Measurements from ENCODE around the gene STYXL1.

STYXL1 gene

DNA sequence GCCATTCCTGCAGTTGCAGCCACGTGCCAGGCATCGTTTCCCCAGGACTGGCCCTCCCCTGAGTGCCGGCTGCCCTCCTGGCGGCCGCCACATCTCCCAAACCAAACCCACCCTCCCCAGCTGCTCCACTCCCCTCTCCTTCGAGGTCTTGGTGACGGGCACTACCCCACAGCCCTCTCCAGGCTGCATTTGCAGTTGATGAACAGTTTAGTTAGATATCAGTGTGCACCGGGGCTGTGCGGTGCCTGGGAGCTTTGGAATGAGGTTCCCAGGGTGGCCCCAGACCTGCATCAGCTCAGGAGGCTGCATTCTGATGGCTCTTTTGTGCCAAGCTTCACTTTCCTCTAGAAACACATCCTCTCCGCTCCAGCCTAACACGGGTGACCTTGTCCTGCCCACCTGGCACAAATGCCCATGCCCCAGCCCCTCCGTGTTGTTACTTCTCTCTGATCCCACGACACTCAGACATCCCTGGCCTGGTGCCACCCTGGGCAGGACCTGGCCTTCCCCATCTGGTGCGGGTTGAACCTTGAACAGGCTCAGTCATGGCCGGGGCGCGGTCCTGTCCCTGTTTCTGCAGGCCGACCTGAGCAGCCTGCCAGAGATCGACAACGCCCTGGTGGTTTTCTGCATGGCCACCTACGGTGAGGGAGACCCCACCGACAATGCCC, 67.9 kb downstream of the STYXL1 start:
- no peak overlapping the region for H2AFZ ChIP-seq (ENCODE audit: low read depth, low read length)
- ATAC-seq (ENCODE audit: insufficient read depth, low read depth) (no peak), DNase-seq (no peak)
- peaks cover 18% of the 10 kb centered on the region for H3K36me3 ChIP-seq (ENCODE audit: insufficient read depth, low read length)
- H3K4me3 ChIP-seq (ENCODE audit: low read depth in 1 of 2, low read length in 2 of 2) = no peak overlapping the region
- TF ChIP-seq EZH2 (IDR thresholded peaks at IDR 0.05; ENCODE audit: borderline replicate concordance, low read depth, low read length, severe bottlenecking) = no peak
- TF ChIP-seq, protein P1, sequence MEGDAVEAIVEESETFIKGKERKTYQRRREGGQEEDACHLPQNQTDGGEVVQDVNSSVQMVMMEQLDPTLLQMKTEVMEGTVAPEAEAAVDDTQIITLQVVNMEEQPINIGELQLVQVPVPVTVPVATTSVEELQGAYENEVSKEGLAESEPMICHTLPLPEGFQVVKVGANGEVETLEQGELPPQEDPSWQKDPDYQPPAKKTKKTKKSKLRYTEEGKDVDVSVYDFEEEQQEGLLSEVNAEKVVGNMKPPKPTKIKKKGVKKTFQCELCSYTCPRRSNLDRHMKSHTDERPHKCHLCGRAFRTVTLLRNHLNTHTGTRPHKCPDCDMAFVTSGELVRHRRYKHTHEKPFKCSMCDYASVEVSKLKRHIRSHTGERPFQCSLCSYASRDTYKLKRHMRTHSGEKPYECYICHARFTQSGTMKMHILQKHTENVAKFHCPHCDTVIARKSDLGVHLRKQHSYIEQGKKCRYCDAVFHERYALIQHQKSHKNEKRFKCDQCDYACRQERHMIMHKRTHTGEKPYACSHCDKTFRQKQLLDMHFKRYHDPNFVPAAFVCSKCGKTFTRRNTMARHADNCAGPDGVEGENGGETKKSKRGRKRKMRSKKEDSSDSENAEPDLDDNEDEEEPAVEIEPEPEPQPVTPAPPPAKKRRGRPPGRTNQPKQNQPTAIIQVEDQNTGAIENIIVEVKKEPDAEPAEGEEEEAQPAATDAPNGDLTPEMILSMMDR (IDR thresholded peaks at IDR 0.05; ENCODE audit: borderline replicate concordance, extremely low read depth, low read length, poor library complexity, severe bottlenecking) = no peak
- no peaks in the 10 kb centered on the region; the same call in 1 of the 2 replicates for H4K20me1 ChIP-seq (ENCODE audit: insufficient read depth, low read length)
- H3K9me3 ChIP-seq (ENCODE audit: insufficient read depth, low read length, severe bottlenecking) = no peaks in the 10 kb centered on the region
- H3K4me2 ChIP-seq (ENCODE audit: insufficient read depth, low read length) = no peak overlapping the region
- no peaks in the 10 kb centered on the region for H3K4me1 ChIP-seq (ENCODE audit: insufficient read depth, low read length)
- no peak overlapping the region for H3K27ac ChIP-seq (ENCODE audit: low read length)
- no peak overlapping the region for H3K9ac ChIP-seq (ENCODE audit: low read depth, low read length)
- no peaks in the 10 kb centered on the region for H3K27me3 ChIP-seq (ENCODE audit: insufficient read depth, low read length, poor library complexity)
- no peaks in the 10 kb centered on the region for H3K79me2 ChIP-seq (ENCODE audit: insufficient read depth, low read length)

GRCh38 chr7:75977743-75978142, 70.1 kb downstream of the STYXL1 start:
- H3K9ac ChIP-seq (ENCODE audit: low read depth, low read length) = no peak overlapping the region
- no peaks in the 10 kb centered on the region; the same call in 1 of the 2 replicates for H4K20me1 ChIP-seq (ENCODE audit: insufficient read depth, low read length)
- H2AFZ ChIP-seq (ENCODE audit: low read depth, low read length) = no peak overlapping the region
- H3K27ac ChIP-seq (ENCODE audit: low read length) = no peak overlapping the region
- no peaks in the 10 kb centered on the region for H3K9me3 ChIP-seq (ENCODE audit: insufficient read depth, low read length, severe bottlenecking)
- DNase-seq = no peak
- H3K36me3 ChIP-seq (ENCODE audit: insufficient read depth, low read length) = peaks cover 5% of the 10 kb centered on the region
- no peak overlapping the region for H3K4me2 ChIP-seq (ENCODE audit: insufficient read depth, low read length)
- TF ChIP-seq, protein P1 (IDR thresholded peaks at IDR 0.05; ENCODE audit: borderline replicate concordance, extremely low read depth, low read length, poor library complexity, severe bottlenecking) = no peak
- no peak for TF ChIP-seq EZH2 (IDR thresholded peaks at IDR 0.05; ENCODE audit: borderline replicate concordance, low read depth, low read length, severe bottlenecking)
- no peaks in the 10 kb centered on the region for H3K79me2 ChIP-seq (ENCODE audit: insufficient read depth, low read length)
- H3K27me3 ChIP-seq (ENCODE audit: insufficient read depth, low read length, poor library complexity) = no peaks in the 10 kb centered on the region
- ATAC-seq (ENCODE audit: insufficient read depth, low read depth) = no peak
- no peak overlapping the region for H3K4me3 ChIP-seq (ENCODE audit: low read depth in 1 of 2, low read length in 2 of 2)
- no peaks in the 10 kb centered on the region for H3K4me1 ChIP-seq (ENCODE audit: insufficient read depth, low read length)

DNA sequence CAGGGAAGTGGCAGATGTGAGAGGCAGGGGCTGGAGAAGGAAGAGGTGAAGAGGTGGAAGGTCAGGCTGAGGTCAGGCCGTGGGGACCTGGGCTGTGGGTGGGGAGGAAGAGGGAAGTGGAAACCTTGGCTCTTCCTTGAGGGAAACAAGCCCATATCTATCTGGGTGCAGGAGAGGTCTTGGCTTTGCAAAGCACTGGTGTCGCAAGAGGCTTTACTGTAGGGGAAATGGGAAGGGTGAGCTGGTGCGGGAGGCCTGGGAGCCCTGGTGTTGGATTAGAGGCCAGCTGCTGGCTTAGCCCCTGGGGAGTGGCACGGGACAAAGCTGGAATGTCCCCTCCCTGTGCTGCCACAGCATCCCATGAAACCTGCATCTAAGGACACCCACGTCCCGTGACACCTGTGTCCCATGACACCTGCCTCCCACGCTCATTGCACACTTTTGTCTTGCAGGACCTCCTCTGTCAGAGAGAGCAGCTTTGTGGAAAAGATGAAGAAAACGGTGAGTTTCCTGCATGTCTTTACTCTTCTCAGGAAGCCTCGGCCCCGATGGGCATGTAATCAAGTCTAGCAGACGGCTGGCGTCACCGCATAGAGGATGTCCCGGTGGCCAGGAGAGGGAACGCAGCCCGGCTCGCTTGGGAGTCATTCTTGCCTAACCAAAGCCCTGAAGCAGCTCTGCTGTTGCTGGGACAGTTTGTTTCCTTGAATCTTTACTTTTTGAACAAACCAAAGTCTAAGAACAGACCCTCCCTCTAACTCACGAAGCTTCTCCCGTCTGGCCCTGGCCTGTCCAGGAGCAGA, 75.6 kb downstream of the STYXL1 start:
- Histone ChIP-seq H4K20me1 (ENCODE audit: insufficient read depth, low read length) (peaks cover 13% of the 10 kb centered on the region; the same call in 1 of the 2 replicates), H3K27ac (ENCODE audit: low read length) (no peak overlapping the region), H3K4me1 (ENCODE audit: insufficient read depth, low read length) (no peaks in the 10 kb centered on the region), H2AFZ (ENCODE audit: low read depth, low read length) (no peak overlapping the region), H3K79me2 (ENCODE audit: insufficient read depth, low read length) (no peaks in the 10 kb centered on the region), H3K36me3 (ENCODE audit: insufficient read depth, low read length) (no peaks in the 10 kb centered on the region), H3K9me3 (ENCODE audit: insufficient read depth, low read length, severe bottlenecking) (no peaks in the 10 kb centered on the region), H3K4me3 (ENCODE audit: low read depth in 1 of 2, low read length in 2 of 2) (no peak overlapping the region), H3K27me3 (ENCODE audit: insufficient read depth, low read length, poor library complexity) (no peaks in the 10 kb centered on the region), H3K9ac (ENCODE audit: low read depth, low read length) (no peak overlapping the region), H3K4me2 (ENCODE audit: insufficient read depth, low read length) (no peak overlapping the region)
- TF ChIP-seq EZH2 (IDR thresholded peaks at IDR 0.05; ENCODE audit: borderline replicate concordance, low read depth, low read length, severe bottlenecking) = no peak
- TF ChIP-seq, protein P1 (IDR thresholded peaks at IDR 0.05; ENCODE audit: borderline replicate concordance, extremely low read depth, low read length, poor library complexity, severe bottlenecking) = peak; percentile 23
- DNase-seq (no peak), ATAC-seq (ENCODE audit: insufficient read depth, low read depth) (no peak)
